Omental fat pad (tissue), 4 donors: Measurements from ENCODE around the gene C10orf53. TPM values are rescaled to one million over a fixed set of nuclear protein-coding genes. Genes with fewer than 3 reads are reported as not detected.

Source experiments
- ATAC-seq: fragments of 150-250 bp; one replicate; pipeline ENCODE4 v1.9.1; 2016; ENCODE audit warnings: mild to moderate bottlenecking, moderate library complexity; ENCODE audit not compliant: low FRiP score
- DNase-seq: peaks from one replicate; pipeline ENCODE4 v3.0.0-alpha.2; 2019; ENCODE audit warnings: low spot score
- total RNA-seq, 4 donors: library from RNA; depleted of rRNA; stranded (reverse); fragments of >200 nt; gene quantifications; one replicate each; pipeline ENCODE4 v1.1.0, GENCODE V29; 2016
- TF ChIP-seq, protein P1 (sequence below), 3 donors: fragments of 450-650 bp; IDR thresholded peaks; one replicate each; pipeline ENCODE4 v1.5.1; 2016 to 2017; ENCODE audit warnings: antibody characterized with exemption in 3 of 3, mild to moderate bottlenecking in 3 of 3, moderate library complexity in 2 of 3

C10orf53 gene, protein sequence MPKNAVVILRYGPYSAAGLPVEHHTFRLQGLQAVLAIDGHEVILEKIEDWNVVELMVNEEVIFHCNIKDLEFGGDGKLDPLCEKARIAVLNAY
- not detected for total RNA-seq

DNA sequence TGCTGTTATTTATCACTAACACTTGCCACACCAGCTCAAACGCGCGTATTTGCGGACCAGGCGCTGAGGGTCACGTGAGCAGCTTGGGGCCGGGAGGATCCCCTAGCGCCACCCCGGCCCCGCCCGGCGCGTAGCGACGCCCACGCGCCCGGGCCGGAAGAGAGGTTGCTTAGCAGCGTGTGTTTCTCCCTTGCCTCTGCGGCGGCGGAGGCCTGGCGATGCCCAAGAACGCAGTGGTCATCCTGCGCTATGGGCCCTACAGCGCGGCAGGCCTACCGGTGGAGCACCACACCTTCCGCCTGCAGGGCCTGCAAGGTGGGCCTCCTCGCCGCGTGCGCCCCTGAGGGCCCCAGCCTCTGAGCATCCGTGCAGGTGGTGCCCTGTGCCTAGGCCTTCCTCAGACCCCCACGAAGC lies at the start of gene C10orf53:
TSS of gene C10orf53 (plus strand) at position 172 of the 414 bp plus-strand sequence. CDS start at position 219, 47 bp downstream.
- ATAC-seq (no peak), DNase-seq (no peak)
- TF ChIP-seq, protein P1, sequence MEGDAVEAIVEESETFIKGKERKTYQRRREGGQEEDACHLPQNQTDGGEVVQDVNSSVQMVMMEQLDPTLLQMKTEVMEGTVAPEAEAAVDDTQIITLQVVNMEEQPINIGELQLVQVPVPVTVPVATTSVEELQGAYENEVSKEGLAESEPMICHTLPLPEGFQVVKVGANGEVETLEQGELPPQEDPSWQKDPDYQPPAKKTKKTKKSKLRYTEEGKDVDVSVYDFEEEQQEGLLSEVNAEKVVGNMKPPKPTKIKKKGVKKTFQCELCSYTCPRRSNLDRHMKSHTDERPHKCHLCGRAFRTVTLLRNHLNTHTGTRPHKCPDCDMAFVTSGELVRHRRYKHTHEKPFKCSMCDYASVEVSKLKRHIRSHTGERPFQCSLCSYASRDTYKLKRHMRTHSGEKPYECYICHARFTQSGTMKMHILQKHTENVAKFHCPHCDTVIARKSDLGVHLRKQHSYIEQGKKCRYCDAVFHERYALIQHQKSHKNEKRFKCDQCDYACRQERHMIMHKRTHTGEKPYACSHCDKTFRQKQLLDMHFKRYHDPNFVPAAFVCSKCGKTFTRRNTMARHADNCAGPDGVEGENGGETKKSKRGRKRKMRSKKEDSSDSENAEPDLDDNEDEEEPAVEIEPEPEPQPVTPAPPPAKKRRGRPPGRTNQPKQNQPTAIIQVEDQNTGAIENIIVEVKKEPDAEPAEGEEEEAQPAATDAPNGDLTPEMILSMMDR (IDR thresholded peaks at IDR 0.05) = no peak

DNA sequence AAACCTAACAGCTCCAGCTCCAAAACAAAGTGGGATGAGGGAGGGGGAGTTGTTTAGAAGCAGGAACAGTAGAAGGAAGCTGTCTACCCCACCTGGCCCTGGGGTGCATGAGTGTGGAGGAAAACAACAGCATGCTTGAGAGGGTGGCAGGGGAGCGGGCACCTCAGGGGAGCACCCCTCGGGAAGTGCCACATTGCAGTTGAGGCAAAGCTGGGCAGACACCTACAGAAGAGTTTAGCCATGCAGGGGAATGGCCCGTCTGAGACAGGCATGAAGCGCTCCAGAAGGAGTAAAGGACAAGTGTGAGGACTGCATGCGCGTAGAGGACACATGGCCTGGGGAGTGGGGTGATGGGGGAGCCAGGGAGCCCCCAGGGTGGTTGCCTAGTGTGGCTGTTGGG lies 47.5 kb upstream of the C10orf53 start:
- ATAC-seq = no peak
- no peak for DNase-seq
- TF ChIP-seq, protein P1 (IDR thresholded peaks at IDR 0.05) = no peak

DNA sequence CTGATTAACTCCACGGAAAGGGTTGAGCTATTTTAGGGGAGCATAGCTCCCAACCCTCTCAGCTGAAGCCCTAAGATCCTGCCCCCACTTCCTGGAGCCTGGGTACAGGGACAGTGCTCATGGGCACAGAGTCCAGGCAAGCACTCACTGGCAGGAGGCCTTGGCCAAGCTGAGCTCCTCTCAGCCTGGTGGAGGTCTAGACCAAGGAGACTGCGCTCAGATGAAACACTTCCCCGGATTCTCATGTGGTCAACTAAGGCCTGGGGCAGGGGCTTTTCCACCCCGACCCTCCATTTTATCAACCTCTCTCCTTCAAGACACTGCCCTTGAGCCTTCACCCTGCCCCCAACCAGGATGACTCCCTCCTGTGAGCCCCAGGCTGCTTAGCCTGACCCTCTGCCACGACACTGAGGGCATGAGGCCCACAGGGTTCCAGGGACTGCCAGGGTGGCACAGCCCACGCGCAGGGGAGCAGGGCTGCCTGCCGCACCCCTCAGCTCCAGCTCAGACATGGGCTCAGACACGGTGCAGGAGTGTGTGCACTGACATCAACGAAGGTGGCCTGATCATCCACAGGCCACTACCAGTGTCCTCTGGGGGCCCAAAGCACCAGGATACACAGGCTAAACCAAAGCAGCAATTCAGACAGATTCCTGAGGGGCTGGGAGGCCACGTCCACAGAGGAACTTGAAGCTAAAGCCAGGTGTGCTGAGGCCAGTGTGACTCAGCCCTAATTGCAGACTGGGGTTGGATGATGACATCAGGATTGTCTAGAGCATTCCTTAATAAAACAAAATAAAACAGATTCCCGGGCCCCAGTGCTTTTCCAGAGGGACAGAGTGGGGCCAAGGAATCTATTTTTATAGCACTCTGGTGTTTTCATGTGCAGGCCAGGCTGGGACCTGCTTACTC lies 46.8 kb upstream of the C10orf53 start:
- TF ChIP-seq, protein P1 (IDR thresholded peaks at IDR 0.05) = no peak
- DNase-seq (no peak), ATAC-seq (no peak)

DNA sequence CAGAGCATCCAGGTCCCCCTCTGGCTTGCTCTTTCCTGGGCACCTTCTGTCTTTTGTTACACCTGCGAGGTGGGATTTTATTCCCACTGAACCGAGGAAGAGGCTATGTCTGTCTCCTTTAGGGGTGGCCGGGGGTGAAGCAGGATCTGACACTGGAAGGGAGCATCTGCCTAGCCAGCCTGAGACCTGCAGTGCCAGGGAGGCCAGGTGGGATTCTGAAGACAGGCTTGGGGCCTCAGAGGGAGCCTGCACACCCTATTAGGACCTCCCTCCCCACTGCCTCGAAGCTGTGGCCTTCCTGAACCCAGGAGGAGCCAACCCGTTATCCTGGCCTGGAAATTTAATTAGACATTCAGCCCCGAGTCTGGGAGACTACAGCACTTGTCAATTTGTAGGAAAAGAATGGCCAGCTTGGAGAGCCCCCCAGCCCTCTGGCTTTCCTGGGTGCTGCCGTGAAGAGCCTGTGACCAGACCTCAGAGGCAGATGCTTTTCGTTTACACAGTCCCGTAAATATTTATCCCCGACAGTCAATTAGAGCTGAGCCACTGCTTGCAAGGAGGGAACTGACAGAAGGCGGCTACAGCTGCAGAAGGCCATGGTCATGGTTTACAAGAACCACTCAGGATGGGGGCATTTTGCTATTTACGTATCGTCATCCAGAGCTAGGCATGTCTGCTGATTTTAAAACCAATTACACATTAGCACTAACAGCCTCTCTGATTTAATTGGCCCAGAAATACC lies 46.0 kb upstream of the C10orf53 start:
- TF ChIP-seq, protein P1 (IDR thresholded peaks at IDR 0.05) = no peak
- no peak for DNase-seq
- no peak for ATAC-seq

DNA sequence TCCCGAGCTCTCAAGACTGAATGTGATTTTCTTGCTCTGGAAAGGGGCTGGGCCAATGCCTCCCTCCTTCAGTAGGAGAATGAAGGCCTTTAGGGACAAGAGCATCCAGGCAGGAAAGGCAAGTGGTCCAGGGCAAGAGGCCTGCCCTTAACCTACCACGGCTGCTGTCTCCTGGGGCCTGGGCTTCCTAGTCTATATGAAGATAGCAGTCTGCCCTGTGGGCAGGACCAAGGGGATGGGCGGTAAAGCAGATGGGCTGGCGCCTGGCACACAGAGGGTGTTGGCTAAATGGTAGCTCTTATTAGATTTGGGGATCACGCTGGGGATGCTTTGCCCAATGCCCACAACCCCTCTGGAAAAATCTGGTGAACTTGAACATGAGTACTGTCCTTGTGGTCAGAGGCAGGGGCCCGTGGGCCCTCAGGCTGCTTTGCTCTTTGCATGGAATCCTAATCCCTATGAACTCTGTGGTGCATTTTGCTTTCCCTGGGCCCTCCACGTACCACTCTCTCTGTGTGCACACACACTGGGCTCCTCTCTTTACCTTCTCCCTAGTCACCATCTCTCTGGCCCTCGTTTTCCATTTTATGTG lies 45.3 kb upstream of the C10orf53 start:
- peak; percentile 4 for DNase-seq
- no peak for ATAC-seq
- TF ChIP-seq, protein P1 (IDR thresholded peaks at IDR 0.05) = no peak

DNA sequence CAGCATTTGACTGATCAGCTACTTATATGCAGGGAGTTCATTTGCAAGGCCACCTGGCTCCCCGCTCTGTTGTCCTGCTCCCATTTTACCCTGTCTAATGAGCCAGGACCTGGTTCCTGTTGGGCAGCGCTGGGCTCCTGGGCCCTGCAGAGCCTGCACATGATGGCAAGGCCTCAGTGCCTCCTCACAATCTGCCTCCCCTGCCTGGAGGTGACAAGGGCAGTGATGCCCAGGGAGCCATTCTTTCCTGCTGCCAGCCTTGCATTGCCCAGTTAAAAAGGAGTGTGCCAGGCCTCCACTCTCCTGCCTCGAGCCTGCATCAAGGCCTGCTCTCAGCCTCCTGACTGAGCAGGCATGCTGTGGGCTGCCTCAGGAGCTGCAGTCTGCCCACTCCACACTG lies 37.1 kb upstream of the C10orf53 start:
- DNase-seq = no peak
- TF ChIP-seq, protein P1 (IDR thresholded peaks at IDR 0.05) = no peak
- ATAC-seq = no peak
